Renal pelvis (tissue), 4 donors: Measurements from ENCODE around the gene SPATS2. TPM values are rescaled to one million over a fixed set of nuclear protein-coding genes. Genes with fewer than 3 reads are reported as not detected.

Experiments used
- DNase-seq: peaks from one replicate; pipeline ENCODE4 v3.0.0-alpha.2; 2013
- polyA plus RNA-seq, 3 donors: library from polyadenylated mRNA; unstranded; fragments of 120-200 nt; gene quantifications; one replicate each; pipeline ENCODE4 v1.2.1, GENCODE V29; 2013; ENCODE audit not compliant: insufficient read length in 3 of 3

Gene SPATS2
- polyA plus RNA-seq, 3 donors: 42.5 to 53.3 (median 51.5) TPM

DNA sequence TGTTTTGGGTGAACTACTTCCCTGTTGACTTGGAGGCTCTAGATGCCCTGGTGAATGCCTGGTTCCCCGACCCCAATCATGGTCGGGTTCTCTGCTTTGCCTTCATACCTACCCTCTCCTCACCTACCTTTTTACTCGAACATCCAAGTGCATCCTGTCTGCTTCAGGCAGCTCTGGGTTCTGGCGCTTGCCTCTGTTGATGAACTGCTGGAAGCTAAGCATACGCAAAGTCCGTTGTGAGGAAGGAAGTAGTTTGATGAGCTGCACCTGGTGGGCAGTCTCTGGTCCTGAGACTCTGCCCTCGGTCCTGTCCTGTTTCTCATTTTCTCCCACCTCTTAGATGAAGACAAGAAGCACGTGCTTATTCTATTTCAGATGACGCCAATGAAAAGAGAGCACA lies 185.2 kb downstream of the SPATS2 start:
- no peak for DNase-seq

DNA sequence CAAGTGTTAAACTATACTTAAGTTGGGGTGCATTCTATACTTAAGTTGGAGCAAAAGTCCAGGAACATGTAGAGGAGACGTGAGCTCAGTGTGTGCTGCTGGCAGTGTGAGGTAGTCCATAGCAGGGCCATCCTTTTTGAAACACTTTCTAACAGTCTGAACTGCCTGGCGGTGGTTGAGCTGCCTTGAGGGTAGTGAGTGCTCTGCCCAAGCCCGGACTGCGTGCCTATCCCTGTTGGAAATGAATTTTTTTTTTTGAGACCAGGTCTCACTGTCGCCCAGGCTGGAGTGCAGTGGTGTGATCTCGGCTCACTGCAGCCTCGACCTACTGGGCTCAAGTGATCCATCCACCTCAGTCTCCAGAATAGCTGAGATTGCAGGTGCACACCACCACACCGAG lies 185.6 kb downstream of the SPATS2 start:
- DNase-seq: no peak

GRCh38 chr12:49553512-49554088 lies 186.3 kb downstream of the SPATS2 start:
- no peak for DNase-seq

DNA sequence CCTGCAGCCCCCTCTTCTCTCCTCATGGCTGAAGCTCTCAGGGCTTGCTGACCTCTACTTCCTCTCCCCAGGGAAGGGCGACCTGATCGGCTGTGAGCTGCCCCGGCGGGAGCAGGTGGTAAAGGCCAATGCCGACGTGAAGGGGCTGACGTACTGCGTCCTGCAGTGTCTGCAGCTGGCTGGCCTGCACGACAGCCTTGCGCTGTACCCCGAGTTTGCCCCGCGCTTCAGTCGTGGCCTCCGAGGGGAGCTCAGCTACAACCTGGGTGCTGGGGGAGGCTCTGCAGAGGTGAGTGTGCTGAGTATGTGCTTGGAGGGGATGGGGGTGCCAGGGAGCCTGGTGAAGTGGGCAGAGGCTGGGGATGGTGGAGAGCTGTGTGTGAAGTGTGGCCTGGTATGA lies 187.0 kb downstream of the SPATS2 start:
- DNase-seq: no peak

DNA sequence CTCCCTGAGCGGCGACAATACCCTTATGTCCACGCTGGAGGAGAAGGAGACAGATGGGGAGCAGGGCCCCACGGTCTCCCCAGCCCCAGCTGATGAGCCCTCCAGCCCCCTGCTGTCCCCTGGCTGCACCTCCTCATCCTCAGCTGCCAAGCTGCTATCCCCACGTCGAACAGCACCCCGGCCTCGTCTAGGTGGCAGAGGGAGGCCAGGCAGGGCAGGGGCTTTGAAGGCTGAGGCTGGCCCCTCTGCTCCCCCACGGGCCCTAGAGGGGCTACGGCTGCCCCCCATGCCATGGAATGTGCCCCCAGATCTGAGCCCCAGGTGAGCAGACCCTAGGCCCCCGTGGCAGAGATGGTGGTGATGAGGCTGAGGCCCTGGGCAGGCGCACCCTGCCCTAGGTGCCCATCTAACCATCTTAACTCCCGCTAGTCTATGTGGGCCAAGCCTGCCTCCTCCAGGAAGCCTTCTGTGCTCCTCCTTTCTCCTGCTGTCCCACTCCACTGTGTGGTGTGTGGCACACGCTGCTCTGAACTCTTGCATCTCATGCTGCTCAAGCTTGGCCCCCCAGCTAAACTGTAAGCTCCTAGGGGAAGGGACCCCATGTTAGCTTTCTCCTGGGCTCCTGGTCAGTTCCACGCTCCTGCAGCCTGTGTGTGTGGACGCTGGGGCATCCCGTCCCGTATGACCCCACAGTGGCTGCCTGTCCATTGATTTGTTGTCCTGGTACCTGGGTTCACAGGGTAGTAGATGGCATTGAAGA lies 188.5 kb downstream of the SPATS2 start:
- no peak for DNase-seq

DNA sequence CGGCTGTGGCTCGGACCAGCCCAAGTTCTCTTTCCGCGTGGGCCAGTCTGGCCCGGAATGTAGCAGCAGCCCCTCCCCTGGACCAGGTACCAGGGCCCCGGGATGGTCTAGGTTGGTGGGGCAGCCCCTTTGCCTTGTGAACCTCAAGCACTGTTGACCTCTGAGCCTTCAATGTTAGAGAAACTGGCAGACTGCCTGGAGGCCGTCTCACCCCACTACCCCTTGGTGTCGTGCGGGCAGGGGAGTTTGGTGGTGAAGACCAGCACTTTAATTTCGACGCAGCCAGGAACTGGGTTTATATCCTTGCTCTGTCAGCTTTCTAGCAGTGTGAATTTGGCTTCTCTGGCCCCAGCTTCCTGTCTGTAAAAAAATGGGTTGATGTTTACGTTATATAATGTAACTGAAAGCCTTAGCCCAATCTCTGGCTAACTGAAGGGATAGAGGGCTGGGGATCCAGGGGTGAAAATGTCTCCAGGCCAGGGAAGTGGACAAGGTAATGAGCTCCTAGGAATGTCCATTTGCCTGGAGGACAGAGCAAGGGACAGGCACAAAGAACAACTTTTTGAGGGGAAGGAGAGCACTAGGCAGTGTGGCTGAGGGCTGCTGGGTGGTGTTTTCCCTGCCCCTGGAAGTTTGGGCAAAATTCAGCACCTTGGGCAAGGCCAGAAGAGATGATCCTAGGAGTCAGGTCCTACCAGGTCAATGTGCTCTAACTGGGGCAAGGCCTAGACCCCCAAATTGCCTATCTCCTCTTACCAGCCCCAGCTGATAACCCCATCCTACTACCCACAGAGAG lies 189.3 kb downstream of the SPATS2 start:
- DNase-seq: no peak

DNA sequence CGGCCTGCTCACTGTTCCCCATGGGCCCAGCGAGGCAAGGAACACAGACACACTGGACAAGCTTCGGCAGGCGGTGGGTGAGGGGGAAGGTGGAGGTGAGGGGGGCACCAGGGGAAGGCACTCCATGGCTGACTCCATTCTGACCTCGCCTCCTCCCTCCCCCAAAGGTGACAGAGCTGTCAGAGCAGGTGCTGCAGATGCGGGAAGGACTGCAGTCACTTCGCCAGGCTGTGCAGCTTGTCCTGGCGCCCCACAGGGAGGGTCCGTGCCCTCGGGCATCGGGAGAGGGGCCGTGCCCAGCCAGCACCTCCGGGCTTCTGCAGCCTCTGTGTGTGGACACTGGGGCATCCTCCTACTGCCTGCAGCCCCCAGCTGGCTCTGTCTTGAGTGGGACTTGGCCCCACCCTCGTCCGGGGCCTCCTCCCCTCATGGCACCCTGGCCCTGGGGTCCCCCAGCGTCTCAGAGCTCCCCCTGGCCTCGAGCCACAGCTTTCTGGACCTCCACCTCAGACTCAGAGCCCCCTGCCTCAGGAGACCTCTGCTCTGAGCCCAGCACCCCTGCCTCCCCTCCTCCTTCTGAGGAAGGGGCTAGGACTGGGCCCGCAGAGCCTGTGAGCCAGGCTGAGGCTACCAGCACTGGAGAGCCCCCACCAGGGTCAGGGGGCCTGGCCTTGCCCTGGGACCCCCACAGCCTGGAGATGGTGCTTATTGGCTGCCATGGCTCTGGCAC lies 190.1 kb downstream of the SPATS2 start:
- DNase-seq: no peak

DNA sequence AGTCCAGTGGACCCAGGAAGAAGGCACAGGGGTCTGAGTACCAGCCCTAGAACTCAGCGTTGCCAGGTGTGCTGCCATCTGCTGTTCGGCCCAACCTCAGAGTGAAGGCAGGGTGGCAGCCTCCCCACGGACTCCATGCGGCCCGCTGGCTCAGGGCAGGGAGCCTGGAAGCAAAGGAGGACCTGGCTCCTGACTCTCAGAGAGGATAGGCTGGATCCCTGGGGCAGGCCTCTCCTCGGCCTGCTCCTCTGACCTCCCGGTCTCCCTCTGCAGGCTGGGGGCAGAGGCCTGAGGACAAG lies 190.6 kb downstream of the SPATS2 start:
- DNase-seq: no peak

- DNase-seq: no peak
Measured at GRCh38 chr12:49558526-49558925, 191.3 kb downstream of the SPATS2 start.

DNA sequence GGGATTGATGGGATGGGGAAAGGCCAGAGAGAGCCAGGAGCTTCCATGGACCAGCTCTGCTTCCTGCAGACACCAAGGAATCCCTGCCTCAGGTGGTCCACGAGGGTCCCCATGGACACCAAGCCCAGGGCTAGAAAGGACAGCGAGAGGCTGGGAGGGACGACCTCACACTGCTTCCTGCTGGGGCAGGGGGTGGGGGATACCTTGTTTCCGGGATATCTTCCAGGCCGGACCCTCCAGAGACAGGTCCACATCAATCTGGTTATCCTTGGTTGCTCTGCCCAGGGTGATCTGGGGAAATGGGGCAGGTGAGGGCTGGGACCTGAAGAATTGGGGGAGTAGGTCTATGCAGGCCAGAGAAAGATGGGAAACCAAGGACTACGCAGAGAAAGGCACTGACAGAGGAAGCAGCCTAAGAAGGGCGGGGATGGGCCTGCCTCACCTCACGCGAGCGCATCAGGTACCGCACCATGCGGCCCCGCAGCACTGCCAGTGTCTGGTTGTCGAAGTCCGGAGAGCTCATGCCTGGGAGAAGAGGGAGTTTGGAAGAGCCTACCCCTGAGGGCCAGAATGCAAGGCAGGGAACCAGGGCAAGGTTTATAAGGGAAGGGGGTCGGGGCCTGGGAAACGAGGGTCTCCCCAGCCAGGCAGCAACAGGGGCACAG lies 191.9 kb downstream of the SPATS2 start:
- no peak for DNase-seq

DNA sequence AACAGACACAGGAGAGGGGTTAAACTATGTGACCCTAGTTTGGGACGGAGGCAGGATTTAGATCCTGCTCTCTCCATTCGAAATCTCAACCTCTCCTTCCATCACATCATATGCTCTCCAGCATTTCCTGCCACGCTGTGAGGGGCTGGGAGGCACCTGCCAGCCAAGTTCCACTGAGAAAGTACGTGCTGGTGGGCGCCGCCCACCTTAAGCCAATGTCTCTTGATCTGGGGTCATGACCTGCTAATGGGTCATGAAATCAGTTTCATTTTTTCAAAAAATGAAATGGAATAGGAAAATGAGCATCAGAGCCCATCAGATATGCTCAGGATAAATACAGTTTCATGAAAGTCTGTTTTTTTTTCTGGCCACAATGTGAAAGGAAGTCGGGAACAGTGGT lies 193.4 kb downstream of the SPATS2 start:
- no peak for DNase-seq

GRCh38 chr12:49562233-49562632 lies 195.0 kb downstream of the SPATS2 start:
- DNase-seq: no peak

- no peak for DNase-seq
Measured at GRCh38 chr12:49562831-49563230, 195.6 kb downstream of the SPATS2 start.

GRCh38 chr12:49563951-49564685 lies 196.9 kb downstream of the SPATS2 start:
- no peak for DNase-seq

DNA sequence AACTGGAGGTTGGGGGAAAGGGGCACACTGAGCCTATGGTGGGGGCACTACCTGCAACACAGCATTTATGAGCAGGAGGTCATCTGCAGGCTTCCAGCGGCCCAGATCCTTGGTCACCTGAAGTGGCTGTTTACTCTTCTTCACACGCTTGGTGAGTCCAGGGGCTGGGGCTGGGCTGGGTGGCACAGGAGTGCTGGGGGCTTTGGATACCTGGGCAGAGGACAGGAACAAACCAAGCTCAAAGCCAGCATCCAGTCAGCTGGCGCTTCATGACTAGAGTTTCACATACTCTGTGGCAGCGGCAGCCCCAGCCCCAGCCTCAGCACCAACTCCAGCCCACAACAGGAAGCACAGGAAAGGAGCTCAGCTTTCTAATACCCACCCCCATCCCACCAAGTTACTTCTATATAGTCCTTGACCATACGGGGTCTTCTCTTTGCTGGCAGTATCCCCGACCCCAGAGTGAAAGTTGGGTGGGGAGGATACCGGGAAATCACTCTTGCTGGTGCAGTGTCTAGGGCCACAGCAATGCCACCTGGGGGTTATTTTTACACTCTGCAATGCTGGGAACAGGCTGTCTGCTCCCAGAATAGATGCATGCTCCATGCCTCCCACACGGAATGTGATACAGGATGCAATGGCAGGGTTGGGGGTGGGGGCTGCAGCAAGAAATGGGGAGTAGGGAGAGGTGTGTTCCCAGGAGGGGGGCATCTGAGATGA lies 197.6 kb downstream of the SPATS2 start:
- DNase-seq: no peak

DNA sequence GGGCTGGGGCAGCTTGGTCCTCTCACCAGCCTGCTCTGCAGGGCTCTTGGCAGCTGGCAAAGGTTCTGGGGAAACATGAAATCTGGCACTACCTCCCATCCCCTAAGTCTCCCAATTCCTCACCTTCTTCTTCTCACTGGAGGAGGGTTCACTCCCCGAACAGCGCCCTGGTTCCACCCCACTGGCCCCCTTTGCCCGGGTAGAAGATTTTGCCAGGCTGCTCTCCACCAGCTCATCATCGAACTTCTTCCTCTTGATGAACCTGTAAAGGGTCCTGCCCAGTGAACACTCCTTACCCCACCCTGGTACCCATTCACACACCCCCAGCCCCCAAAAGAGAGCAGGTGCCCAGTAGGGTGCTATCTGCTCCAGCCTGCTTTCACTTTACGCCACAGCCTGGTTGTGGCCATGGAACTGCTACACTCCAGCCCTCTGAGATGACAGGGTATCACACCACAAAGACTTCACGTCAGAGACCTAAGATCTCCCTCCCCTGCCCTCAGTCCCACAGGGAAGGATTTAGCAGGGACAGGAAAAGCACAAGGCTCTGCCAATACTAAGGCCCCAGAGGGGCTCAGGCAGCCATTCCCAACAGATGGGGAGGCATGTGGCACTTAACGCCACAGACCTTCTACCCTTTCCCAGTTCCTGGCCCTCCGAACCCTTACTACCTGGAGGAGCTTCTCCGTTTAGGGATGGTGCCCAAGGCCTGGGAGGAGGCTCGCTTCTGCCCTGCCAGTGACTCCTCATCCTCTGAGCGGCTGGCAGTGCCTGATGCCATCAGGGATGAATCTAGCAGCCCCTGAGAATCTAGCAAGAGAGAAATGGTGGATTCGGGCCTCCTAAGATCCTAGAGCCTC lies 198.4 kb downstream of the SPATS2 start:
- DNase-seq: no peak

GRCh38 chr12:49566361-49566760 lies 199.1 kb downstream of the SPATS2 start:
- DNase-seq: no peak

DNA sequence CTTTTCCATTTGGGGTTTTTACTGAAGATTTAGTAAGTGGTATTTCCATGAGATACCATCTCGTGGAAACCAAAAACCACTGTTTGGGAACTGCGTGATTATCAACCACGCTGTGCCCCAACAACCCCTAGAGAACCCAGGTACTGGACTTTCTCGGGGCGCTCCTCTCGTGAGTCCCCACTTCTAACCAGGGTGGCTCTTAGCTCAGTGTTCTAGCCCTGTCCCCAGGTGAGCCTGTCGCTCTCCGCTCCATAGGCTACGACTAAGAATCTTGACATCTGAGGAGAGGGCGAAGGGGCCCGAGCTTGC lies 200.0 kb downstream of the SPATS2 start:
- no peak for DNase-seq

DNA sequence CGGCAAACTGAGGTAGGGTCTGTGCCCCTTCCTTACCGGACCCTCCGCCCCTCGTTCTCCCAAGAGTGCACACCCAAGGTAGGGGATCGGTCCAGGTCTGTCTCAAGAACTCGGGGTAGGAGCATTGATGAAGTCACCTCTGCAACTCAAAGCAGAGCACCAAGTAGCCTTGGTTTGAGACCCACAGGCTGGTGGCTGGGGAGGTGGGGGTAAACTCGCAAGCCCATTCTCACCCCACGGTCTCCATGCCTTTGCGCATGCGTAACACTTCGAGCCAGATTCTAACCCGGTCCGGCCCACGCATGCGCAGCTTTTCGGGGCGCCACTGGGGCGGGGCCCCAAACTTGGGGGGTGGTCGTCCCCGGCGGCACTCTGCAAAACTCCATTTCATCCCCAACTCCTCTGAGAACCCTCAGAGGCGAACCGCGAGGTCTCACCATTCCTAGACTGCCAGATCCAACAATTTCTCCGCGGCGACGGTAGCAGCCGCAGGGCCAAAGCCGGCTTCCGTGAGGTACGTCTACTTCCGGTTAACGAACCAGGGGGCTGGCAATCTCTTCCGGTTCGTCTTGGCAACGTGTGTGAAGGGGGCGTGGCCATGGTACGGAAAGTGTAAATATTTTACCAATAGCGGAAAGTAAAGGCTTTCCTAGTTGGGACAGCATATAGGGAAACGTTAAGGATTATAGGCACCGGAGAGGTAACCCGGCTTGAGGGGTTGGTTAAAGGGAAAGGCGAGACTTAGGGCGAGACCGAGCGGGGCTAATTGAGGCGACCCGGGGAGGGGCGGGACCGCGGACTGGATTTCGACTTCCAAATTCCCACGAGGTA lies 200.6 kb downstream of the SPATS2 start, which contains the start of gene MCRS1:
MCRS1 (minus strand) TSS at position 532 of the 831 bp plus-strand sequence. CDS start 1,411 bp downstream, outside the sequence.
- DNase-seq: peak; percentile 92
